Renal cortical epithelial cell (primary cell): ENCODE results near the gene TMEM107. TPM values are rescaled to one million over a fixed set of nuclear protein-coding genes. Genes with fewer than 3 reads are reported as not detected.
"Not testable (repeated sequence)": the region's sequence is repeated elsewhere in the genome, so short reads cannot be mapped to it uniquely, and the experiment has no call there.

ENCODE experiments used
- DNase-seq: peaks from one replicate; pipeline ENCODE4 v3.0.0-alpha.2; 2011; ENCODE audit warnings: low read depth
- total RNA-seq: library from RNA; depleted of rRNA; stranded (reverse); fragments of >200 nt; gene quantifications from 2 replicates; pipeline ENCODE4 v1.2.3, GENCODE V29; 2014

The TMEM107 gene
- total RNA-seq: 22.7 and 24.0 TPM in 2 replicates

- peak; percentile 70 for DNase-seq
Measured at GRCh38 chr17:8176197-8176940, at the start of gene TMEM107. Gene TMEM107 (minus strand): TSS chr17:8176380. CDS start chr17:8176286, 94 bp downstream.

- no peak for DNase-seq
Measured at GRCh38 chr17:8224891-8225812, 49.0 kb upstream of the TMEM107 start.

GRCh38 chr17:8223356-8224126 is 47.4 kb upstream of the TMEM107 start:
- no peak for DNase-seq

- DNase-seq: peak; percentile 83
Measured at GRCh38 chr17:8222630-8223355, 46.6 kb upstream of the TMEM107 start.

- DNase-seq: no peak
Measured at GRCh38 chr17:8222380-8222629, 46.1 kb upstream of the TMEM107 start.

GRCh38 chr17:8221663-8222379 is 45.6 kb upstream of the TMEM107 start:
- peak; percentile 88 for DNase-seq

GRCh38 chr17:8220783-8221662 is 44.8 kb upstream of the TMEM107 start:
- DNase-seq: peak; percentile 86

GRCh38 chr17:8214000-8214399 is 37.8 kb upstream of the TMEM107 start:
- DNase-seq: not testable (repeated sequence)

GRCh38 chr17:8212312-8213180 is 36.4 kb upstream of the TMEM107 start:
- no peak for DNase-seq

- no peak for DNase-seq
Measured at GRCh38 chr17:8210761-8211458, 34.7 kb upstream of the TMEM107 start.

- DNase-seq: peak; percentile 95
Measured at GRCh38 chr17:8209907-8210760, 34.0 kb upstream of the TMEM107 start, which contains the start of gene AURKB. Gene AURKB (minus strand): TSS chr17:8210575. CDS start chr17:8210224, 351 bp downstream.

- DNase-seq: no peak
Measured at GRCh38 chr17:8206536-8206935, 30.4 kb upstream of the TMEM107 start.

GRCh38 chr17:8204761-8205555 is 28.8 kb upstream of the TMEM107 start:
- DNase-seq: no peak

GRCh38 chr17:8192070-8192815 is 16.1 kb upstream of the TMEM107 start:
- DNase-seq: peak; percentile 97

- DNase-seq: no peak
Measured at GRCh38 chr17:8190506-8190905, 14.3 kb upstream of the TMEM107 start.
